ENCODE measurements around the gene ZNF318. TPM values are rescaled to one million over a fixed set of nuclear protein-coding genes. Genes with fewer than 3 reads are reported as not detected.
"Not testable (repeated sequence)": the region's sequence is repeated elsewhere in the genome, so short reads cannot be mapped to it uniquely, and the experiment has no call there.

ZNF318 gene
- polyA plus RNA-seq, 1 donor, result 14.2 TPM

DNA sequence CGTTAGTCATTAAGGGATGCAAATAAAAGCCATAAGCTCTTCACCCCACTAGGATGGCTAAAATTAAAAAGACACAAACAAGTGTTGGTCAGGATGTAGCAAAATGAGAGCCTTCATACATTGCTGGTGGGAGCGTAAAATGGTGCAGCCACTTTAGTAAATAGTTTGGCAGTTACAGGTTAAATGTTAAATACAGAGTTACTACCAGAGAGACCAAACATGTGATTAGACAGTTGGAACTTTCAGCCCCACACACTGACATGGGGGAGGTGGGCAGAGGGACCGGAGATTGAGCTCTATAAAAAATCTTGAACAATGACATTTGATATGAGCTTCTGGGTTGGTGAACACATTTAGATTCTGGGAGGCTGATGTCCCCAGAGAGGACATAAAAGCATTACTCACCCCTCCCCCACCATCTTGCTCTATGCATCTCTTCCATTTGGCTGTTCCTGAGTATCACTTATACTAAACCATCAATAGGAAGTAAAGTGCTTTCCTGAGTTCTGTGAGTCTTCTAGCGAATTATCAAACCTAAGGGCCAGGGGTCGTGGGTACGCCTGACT lies 20.4 kb upstream of the ZNF318 start:
- DNase-seq (ENCODE audit: low read depth), result no peak

DNA sequence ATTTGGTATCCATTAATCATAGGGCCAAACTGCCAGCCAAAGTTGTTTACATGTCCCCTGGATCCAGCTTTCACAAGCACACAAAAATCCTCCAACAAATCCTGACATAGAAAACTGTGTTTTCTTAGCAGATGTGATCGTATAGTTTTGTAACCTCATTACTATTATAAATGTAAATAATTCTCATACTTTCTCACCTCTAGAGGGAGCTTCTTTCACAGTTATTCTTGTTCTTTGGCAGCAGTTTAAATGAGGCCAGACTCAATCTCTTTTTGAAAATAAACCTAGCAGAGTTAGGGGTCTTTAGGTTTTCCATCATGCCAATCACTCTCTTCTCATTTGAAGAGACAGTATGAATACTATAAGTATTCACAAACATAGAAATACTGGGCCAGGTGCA lies 17.0 kb upstream of the ZNF318 start:
- DNase-seq (ENCODE audit: low read depth), result no peak

DNA sequence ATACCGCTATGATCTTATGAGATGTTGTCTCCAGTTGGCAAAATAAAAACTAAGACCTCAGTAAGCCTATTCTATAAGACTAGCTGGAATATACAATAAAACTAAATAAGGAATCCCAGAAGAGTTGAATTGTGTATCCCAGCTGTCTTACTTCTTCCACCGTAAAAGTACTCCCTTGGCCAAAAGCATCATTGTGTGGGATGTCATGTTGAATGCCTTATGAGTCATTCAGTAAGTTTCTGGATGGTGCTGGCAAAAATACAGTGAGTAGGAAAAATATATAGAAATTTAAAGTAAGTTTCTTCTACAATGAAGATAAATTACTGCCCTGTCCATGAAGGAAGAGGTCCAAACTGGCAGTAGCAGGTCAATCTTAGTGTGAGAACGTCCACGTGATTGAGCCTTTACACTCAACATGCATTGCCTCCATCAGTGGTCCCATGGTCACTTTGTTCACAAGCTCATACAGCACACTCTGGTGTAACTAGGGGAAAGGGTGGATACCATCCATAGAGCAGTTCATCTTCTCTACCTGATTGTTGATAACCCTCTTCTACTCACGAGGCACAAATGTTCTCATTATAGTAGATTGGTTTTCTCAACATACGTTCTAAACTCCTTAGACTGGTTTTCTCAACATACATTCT lies 13.7 kb upstream of the ZNF318 start:
- DNase-seq (ENCODE audit: low read depth), result no peak

DNA sequence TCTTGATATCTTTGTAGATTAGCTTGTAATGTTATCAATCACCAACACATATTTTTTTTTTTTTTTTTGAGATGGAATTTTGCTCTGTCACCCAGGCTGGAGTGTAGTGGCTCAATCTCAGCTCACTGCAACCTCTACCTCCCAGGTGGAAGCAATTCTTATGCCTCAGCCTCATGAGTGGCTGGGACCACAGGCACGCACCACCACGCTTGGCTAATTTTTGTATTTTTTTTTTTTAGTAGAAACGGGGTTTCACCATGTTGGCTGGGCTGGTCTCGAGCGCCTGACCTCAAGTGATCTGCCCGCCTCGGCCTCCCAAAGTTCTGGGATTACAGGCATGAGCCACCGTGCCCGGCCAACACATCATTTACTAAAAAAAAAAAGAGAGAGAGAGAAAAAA lies 11.4 kb upstream of the ZNF318 start:
- not testable (repeated sequence) for DNase-seq (ENCODE audit: low read depth)

DNA sequence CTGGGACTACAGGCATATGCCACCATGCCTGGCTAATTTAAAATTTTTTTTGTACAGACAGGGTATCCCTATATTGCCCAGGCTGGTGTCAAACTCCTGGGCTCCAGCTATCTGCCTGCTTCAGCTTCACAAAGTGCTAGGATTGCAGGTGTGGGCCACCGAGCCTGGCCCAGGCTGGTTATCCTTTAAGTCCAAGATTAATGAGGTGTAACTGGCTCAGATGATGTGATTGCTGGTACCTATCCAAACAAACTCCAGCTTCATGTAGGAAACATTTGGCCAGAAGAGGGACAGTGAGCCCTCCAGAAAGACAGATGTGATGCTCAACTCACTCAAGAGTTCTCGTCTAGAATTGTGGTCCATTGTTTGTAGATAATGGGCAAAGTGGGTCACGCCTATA lies 9.2 kb upstream of the ZNF318 start:
- DNase-seq (ENCODE audit: low read depth), result no peak

DNA sequence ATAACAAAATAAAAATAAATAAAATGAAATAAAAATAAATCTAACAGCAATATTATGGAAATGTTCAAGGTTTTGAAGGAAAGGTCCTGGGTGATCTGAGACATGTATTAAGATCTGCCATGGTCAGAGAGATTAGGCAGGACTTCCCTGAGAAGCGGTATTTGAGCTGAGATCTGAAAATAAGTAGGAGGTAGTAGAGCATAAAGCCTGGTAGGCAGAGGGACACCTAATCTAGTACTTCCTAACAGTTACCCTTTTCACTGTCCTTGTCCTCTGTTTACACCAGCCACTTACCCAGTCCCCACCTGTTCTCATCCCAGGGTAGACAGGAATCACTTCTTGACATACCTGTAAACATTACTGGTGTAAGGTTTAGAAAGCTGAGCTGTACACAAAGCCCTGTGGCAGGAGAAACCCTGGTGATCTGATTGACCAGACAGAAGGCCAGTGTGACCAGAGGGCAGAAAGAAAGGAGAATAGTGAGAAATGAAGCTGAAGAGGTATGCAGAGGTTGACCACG lies 8.3 kb upstream of the ZNF318 start:
- no peak for DNase-seq (ENCODE audit: low read depth)

DNA sequence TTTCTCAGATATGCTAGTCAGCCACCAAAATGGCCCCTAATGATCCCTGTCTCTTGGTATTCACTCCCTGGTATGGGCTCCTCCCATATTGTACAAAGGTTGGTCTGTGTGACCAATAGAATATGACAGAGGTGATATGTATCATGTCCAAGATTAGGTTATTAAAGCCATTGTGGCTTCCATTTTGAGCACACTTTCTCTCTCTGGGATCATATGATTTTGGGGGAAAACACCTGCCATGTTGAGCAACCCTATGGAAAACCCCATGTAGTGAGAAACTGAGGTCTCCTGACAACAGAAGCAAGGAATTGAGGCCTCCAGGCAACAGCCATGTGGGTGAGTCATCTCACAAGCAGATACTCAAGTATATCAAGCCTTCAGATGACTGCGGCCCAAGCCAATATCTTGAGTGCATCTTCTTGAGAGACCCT lies 7.1 kb upstream of the ZNF318 start:
- no peak for DNase-seq (ENCODE audit: low read depth)

DNA sequence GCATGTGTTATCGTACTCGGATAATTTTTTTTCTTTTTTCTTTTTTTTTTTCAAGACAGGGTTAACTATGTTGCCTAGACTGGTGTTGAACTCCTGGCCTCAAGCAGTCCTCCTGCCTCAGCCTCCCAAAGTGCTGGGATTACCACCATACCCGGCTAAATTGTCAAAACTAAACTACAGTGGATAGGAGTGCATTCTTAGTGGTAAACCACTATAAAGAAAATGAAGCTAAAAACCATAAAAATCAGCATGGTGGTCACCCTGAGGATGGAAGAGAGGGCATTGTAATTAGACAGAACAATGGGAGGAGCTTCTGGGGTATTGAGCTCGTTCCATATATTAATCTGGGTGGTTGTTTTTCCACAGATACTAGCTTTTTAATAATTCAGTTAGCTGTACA lies 6.2 kb upstream of the ZNF318 start:
- no peak for DNase-seq (ENCODE audit: low read depth)

DNA sequence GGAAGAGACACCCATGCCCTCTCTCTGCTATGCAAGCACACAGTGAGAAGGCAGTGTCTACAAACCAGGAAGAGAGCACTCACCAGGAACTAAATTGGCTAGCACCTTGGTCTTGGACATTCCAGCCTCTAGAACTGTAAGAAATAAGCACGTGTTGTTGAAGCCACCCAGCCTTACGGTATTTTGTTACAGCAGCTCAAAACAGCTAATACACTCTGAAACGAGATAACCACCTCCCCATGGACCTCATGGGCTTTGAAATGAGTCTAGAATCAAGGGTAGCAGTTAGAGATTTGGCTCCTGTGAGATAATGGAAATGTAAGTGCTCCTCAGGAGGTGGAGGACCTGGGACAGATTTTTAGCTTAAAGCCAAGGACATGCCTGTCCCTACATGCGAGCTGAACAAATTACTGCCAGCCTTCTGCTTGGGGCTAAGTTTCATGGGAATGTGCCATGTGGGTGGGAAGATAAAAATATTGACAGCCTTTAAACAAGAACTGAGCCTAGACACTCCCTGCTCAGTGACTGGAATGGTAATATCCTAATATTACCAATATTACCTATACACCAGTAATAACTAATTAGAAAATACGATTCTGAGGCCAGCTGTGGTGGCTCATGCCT lies 3.9 kb upstream of the ZNF318 start:
- DNase-seq (ENCODE audit: low read depth), result no peak

DNA sequence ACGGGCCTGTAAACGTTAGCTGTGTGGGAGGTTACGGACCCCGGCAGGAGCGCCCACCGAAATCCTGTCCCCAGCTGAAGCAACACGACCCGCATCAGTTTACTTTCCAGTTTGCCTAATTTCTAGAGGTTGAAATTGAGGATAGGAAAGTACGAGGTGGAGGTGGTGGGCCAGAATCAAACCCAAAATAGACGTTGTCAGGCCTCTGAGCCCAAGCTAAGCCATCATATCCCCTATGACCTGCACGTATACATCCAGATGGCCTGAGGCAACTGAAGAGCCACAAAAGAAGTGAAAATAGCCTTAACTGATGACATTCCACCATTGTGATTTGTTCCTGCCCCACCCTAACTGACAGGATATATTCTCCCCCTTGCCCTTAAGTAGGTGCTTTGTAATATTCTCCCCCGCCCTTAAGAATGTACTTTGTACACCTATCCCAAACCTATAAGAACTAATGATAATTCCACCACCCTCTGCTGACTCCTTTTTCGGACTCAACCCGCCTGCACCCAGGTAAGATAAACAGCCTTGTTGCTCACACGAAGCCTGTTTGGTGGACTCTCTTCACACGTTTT lies 645 bp upstream of the ZNF318 start:
- not testable (repeated sequence) for DNase-seq (ENCODE audit: low read depth)

DNA sequence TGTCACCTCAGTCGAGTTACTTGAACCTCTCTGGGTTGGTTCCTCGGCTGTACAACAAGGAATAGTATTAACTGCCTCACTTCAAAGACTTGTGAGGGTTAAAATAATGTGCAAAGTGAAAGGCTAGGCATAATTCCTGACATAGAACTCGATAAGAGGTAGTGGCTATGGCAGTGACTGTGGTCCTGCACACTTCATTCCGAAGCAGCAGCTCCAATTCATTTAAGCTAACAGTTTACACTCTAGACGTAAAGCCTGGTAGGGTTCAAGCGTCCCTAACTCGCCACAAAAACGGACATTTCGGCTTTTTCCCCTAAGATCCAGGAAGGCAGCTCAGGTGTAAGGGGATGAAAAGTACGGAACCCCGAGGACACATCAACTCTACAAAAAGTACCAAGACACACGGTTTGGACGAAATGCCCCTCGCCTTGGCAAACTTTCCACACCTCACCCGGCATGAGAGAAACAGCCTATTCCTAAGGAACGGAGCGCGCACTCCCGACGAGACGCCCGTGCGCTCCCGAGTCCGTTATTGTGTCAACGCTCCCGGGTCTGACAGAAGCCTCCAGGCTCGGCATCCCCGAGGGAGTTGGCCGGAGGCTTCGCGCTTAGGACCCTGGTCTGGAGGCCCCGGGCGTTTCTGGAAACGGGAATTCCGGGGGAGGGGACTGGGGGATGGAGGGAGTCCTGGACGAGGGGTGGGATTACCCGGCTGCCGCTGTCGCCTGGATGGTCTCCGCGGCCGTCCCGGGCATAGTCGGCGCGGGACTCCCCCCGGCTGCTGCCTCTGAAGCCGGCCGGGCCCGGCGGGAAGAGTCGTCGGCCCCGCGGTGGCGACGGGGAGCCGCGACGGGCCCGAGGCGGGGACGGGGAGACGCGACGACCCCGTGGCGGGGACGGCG lies 937 bp downstream of the ZNF318 start:
- DNase-seq (ENCODE audit: low read depth), result no peak

DNA sequence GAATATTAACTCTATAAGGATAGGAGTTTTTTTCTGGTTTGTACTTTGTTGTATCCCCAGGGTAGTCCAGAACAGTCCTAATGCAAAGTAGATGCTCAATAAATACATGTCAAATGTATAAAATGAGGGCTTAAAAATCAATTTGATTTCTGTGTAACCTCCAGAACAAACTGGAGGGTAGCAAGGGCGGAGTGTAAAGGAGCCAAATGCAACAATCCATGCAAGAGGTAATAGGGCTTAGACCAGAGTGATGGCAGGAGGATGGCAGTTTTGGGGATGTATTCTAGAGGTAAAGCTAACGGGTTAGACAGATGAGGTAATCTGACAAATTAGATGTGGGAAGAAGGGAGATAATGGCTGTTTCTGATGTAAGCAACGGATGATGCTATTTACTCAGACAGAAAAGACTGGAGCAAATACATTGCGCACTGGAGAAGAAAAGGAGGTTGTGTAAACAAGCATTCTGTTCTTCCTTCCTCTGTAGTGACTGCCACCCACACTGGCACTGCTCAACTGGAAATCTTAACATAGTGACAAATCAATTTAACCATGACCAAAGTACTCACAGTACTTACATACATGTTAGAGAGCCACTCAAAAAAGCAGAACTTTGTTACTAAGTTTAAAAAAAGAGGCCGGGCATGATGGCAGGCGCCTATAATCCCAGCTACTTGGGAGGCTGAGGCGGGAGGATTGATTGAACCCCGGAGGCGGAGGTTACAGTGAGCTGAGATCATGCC lies 2.0 kb downstream of the ZNF318 start:
- DNase-seq (ENCODE audit: low read depth), result no peak

DNA sequence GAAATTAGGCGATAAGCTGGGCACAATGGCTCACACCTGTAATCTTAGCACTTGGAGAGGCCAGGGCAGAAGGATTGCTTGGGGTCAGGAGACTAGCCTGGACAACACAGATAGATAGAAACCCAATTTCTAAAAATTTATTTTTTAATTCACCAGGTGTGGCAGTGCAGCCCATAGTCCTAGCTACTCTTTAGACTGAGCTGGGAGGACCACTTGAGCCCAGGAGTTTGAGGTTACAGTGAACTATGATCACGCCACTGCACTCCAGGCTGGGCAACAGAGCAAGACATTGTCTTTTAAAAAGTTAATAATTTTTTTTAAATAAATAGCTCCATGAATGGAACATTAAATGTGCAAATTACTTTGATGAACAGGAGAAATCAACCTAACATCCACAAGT lies 8.2 kb downstream of the ZNF318 start:
- no peak for DNase-seq (ENCODE audit: low read depth)

DNA sequence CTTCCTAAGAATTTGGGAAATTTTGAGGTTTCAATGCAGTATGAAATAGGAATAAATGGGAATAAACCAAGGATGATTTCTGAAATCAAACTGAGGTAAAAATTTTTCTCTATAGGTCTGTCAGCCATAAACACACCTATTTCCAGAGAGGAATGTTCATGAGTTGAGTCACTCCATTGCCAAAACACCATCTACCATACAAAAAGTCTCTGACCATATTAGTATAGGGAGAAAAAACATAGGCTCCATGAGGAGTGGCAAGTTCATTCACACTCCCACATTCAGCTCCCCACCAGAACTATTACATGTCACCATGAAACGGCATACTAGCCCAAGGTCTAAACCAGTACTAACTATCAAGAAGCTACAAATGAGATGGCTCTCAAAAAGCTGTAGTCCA lies 9.6 kb downstream of the ZNF318 start:
- DNase-seq (ENCODE audit: low read depth), result no peak

DNA sequence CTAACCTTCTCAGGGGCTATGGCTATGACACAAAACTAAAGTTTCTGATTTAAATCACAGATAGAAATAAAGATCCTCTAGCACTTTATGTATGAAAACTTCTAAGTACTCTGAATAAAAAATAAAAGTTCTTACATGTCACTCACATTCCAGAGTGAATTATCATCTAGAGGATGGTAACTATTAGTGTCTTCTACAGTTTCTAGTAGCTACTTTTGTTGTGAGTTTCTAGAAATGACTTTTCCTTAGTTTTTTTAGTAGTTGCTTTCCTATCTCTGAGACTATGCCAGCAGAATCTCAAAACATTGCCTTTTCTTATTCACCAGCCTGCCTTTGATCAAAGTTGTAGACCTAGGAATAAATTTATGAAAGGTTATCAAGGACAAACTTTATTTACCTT lies 10.1 kb downstream of the ZNF318 start:
- DNase-seq (ENCODE audit: low read depth), result no peak

DNA sequence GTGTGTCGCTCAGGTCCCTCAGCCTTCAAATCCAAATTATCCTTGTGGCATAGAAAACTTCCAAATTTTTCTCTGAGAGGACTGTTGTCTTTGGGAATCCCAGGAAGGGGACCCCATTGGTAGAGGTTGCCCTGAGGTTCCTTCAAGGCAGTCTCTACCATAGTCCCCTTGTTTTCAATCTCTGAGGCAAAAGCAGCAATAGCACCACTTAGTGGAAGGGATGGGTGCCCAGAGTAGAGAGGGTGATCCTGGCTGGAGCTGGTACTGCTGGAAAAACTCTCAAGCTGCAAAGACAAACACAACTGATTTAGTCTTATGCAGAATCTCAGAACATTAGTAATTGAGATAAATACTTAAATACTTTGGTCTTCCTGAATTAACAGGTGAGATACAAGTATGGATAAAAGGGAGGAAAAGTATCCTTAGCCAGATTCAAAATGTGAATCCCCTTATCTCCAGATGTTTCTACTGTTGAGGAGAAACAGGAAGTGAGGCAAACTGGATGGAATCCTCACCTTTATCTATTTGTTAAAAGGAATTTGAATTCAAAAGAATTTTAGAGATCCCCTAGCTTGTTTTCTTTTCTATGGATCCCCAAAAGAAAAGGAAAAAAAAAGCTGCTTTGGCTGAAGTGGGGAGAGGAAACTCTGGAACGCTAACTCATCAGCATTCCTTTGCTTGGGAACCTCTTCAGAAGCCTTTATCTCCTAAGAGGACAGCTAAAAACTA lies 13.4 kb downstream of the ZNF318 start:
- DNase-seq (ENCODE audit: low read depth), result no peak

DNA sequence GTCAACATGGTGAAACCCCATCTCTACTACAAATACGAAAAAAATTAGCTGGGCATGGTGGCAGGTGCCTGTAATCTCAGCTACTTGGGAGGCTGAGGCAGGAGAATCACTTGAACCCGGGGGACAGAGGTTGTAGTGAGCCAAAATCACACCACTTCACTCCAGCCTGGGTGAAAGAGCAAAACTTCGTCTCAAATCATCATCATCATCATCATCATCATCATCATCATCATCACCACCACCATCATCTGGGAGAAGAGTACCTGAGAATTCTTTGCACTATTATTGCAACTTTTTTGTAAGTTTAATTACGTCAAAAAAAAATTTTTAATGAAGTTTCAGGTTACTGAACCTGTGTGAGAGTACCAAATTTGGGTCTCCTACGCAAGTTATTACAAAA lies 17.5 kb downstream of the ZNF318 start:
- DNase-seq (ENCODE audit: low read depth), result not testable (repeated sequence)

DNA sequence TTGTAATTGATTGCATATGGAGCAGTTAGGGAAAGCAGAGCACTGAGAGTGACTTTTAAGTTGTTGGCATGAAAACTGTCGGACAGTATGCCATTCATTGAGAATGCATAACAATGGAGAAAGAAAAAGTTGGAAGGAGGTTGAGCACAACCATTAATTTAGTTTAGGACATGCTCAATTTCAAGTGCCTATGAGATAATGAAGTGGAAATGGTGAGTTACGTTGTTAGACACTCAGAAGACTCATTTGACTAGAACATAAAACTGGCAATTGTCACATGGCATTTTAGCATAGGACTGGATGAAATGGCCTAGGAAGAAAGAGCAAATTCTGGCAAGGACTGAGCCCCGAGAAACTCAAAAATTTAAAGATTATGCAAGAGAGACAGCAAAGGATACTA lies 22.0 kb downstream of the ZNF318 start:
- DNase-seq (ENCODE audit: low read depth), result no peak

DNA sequence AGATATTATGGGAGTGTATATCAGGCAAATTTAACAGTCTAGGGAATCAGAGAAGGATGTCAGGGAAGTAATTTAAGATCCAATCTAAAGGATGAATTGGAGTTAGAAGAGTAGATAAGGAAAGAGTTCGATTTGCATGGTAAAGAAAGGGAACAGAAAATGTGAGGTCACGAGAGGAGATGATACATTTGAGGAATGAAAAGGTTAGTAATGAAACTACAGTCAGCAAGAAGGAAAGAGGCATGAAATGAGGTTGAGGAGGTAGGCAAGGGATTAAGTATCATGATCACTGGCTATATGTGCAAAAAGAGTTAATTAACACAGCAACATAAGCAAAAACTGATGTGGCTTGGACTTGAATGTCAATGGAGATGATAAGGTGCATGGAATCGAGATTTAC lies 22.4 kb downstream of the ZNF318 start:
- DNase-seq (ENCODE audit: low read depth), result no peak

DNA sequence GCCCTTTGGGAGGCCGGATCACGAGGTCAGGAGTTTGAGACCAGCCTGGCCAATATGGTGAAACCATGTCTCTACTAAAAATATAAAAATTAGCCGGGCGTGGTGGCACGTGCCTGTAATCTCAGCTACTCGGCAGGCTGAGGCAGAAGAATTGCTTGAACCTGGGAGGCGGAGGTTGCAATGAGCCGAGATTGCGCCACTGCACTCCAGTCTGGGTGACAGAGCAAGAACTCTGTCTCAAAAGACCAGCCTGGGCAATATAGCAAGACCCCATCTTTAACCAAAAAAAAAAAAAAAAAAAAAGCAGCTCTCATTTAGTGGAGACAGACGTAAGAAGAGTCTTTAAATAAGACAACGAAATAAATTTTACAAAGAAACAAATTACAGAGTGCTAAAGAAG lies 23.2 kb downstream of the ZNF318 start:
- not testable (repeated sequence) for DNase-seq (ENCODE audit: low read depth)
